Activated gamma-delta T cell treated with anti-CD3 and anti-CD28 coated beads, Interleukin-2, amount 50 U/mL, for 16 hours (primary cell): ENCODE data around the gene INPP4B.
"Not testable (repeated sequence)": the region's sequence is repeated elsewhere in the genome, so short reads cannot be mapped to it uniquely, and the experiment has no call there.

Experiments
- DNase-seq: peaks from one replicate; pipeline ENCODE4 v3.0.0-alpha.2; 2020; ENCODE audit warnings: low read depth

INPP4B gene

GRCh38 chr4:142540483-142540804 lies 305.7 kb downstream of the INPP4B start:
- no peak for DNase-seq

GRCh38 chr4:142539796-142540482 lies 306.2 kb downstream of the INPP4B start:
- DNase-seq, result no peak

- DNase-seq, result no peak
Observed at GRCh38 chr4:142535009-142535408, 311.1 kb downstream of the INPP4B start.

- no peak for DNase-seq
Observed at GRCh38 chr4:142532054-142532453, 314.0 kb downstream of the INPP4B start.

- no peak for DNase-seq
Observed at GRCh38 chr4:142530728-142531127, 315.4 kb downstream of the INPP4B start.

- DNase-seq, result no peak
Observed at GRCh38 chr4:142528433-142528832, 317.7 kb downstream of the INPP4B start.

GRCh38 chr4:142523111-142523510 lies 323.0 kb downstream of the INPP4B start:
- no peak for DNase-seq

- DNase-seq, result no peak
Observed at GRCh38 chr4:142519342-142519741, 326.8 kb downstream of the INPP4B start.

GRCh38 chr4:142516686-142517526 lies 329.2 kb downstream of the INPP4B start:
- no peak for DNase-seq

GRCh38 chr4:142512161-142512560 lies 333.9 kb downstream of the INPP4B start:
- no peak for DNase-seq

GRCh38 chr4:142509881-142510280 lies 336.2 kb downstream of the INPP4B start:
- no peak for DNase-seq

GRCh38 chr4:142509381-142509780 lies 336.7 kb downstream of the INPP4B start:
- DNase-seq, result not testable (repeated sequence)

GRCh38 chr4:142500966-142501365 lies 345.1 kb downstream of the INPP4B start:
- DNase-seq, result no peak

GRCh38 chr4:142497606-142498005 lies 348.5 kb downstream of the INPP4B start:
- DNase-seq, result no peak

GRCh38 chr4:142493255-142494110 lies 352.6 kb downstream of the INPP4B start:
- DNase-seq, result no peak

- DNase-seq, result no peak
Observed at GRCh38 chr4:142485452-142485851, 360.6 kb downstream of the INPP4B start.

- no peak for DNase-seq
Observed at GRCh38 chr4:142480244-142480643, 365.9 kb downstream of the INPP4B start.

- DNase-seq, result no peak
Observed at GRCh38 chr4:142475663-142476062, 370.4 kb downstream of the INPP4B start.

GRCh38 chr4:142474398-142475087 lies 371.6 kb downstream of the INPP4B start:
- no peak for DNase-seq

GRCh38 chr4:142473960-142474338 lies 372.2 kb downstream of the INPP4B start:
- no peak for DNase-seq

GRCh38 chr4:142473218-142473959 lies 372.7 kb downstream of the INPP4B start:
- DNase-seq, result no peak
